Measurements from ENCODE around the gene EVC. TPM values are rescaled to one million over a fixed set of nuclear protein-coding genes. Genes with fewer than 3 reads are reported as not detected.
A peak's percentile ranks its signal among the peaks of the same experiment; 100 is the strongest.

Gene EVC
- total RNA-seq, 4 donors from 2014 or later, result 23.0 to 54.1 (median 30.0) TPM

DNA sequence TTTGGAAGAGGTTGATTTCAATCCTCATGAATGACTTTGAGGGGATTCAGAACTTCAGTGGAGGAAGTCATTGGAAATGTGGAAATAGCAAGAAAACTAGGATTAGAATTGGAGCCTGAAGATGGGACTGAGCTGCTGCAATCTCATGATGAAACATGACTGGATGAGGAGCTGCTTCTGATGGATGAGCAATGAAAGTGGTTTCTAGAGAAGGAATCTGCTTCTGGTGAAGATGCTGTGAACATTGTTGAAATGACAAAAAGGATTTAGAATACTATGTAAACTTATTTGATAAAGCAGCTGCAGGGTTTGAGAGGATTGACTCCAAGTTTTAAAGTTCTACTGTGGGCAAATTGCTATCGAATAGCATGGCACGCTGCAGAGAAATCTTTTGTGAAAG lies 27.1 kb downstream of the EVC start:
- WGBS, result 90% methylated on average over 2 of the region's 2 CpGs
- no peaks in the 10 kb centered on the region for H3K4me1 ChIP-seq
- no peaks in the 10 kb centered on the region for H3K9me3 ChIP-seq
- H3K27ac ChIP-seq, result no peak overlapping the region
- no peak overlapping the region for H3K4me3 ChIP-seq
- TF ChIP-seq EP300 (IDR thresholded peaks at IDR 0.05) (no peak), POLR2AphosphoS5 (IDR thresholded peaks at IDR 0.05) (no peak), POLR2A (IDR thresholded peaks at IDR 0.05) (no peak), CTCF (IDR thresholded peaks at IDR 0.05) (no peak)
- DNase-seq (ENCODE audit: low spot score in 2 of 2), result no peak
- no peaks in the 10 kb centered on the region for H3K27me3 ChIP-seq
- peaks cover 55% of the 10 kb centered on the region for H3K36me3 ChIP-seq

DNA sequence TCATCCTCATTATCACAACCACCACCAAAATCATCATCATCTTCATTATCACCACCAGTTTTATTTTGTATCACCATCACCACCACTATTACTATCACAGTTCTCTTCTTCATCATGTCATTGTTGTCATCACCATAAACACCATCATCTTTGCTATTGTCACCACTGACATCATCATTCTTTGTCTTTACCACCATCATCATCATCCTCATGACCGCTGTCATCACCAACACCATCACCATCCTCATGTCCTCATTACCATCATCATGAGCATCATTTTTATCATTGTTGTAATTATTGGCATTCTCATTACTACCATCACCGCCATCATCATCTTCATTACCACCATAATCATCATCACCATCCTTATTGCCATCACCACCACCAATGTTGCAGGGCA lies 31.4 kb downstream of the EVC start:
- WGBS, result 94% methylated on average over 2 of the region's 2 CpGs
- TF ChIP-seq POLR2A (IDR thresholded peaks at IDR 0.05), result no peak
- no peak for TF ChIP-seq EP300 (IDR thresholded peaks at IDR 0.05)
- no peak for TF ChIP-seq POLR2AphosphoS5 (IDR thresholded peaks at IDR 0.05)
- TF ChIP-seq CTCF (IDR thresholded peaks at IDR 0.05), result no peak
- no peak for DNase-seq (ENCODE audit: low spot score in 2 of 2)
- H3K9me3 ChIP-seq, result no peaks in the 10 kb centered on the region
- H3K4me1 ChIP-seq, result no peaks in the 10 kb centered on the region
- H3K27me3 ChIP-seq, result no peaks in the 10 kb centered on the region
- peaks cover 34% of the 10 kb centered on the region for H3K36me3 ChIP-seq
- H3K27ac ChIP-seq, result no peak overlapping the region
- H3K4me3 ChIP-seq, result no peak overlapping the region

GRCh38 chr4:5742968-5743367 lies 32.0 kb downstream of the EVC start:
- no peak overlapping the region for H3K27ac ChIP-seq
- 78% methylated on average over 2 of the region's 2 CpGs for WGBS
- DNase-seq (ENCODE audit: low spot score in 2 of 2), result no peak

DNA sequence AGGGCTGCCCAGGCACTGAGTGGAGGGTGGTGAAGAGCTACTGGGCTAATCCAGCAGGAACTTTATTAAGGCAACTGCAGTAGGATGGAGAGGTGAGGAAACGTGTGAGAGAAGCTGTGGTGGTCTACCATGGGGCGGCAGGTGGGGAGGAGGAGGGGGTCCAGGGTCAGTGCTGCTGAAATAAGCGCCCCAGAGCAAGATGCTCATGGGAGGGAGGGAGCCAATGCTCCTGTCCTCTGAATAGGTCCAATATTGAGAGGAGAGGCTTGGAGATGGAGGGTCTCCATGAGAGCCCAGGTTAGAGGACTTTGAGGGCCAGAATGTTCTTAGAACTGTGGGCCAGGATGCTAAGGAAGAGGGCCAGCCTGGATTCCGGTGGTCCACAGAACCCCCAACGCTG lies 35.2 kb downstream of the EVC start:
- H3K27ac ChIP-seq, result no peak overlapping the region
- WGBS, result 91% methylated on average over 5 of the region's 5 CpGs
- no peaks in the 10 kb centered on the region for H3K9me3 ChIP-seq
- H3K27me3 ChIP-seq, result no peaks in the 10 kb centered on the region
- TF ChIP-seq CTCF (IDR thresholded peaks at IDR 0.05) (no peak), EP300 (IDR thresholded peaks at IDR 0.05) (no peak), POLR2AphosphoS5 (IDR thresholded peaks at IDR 0.05) (no peak), POLR2A (IDR thresholded peaks at IDR 0.05) (no peak)
- H3K4me1 ChIP-seq, result no peaks in the 10 kb centered on the region
- no peak overlapping the region for H3K4me3 ChIP-seq
- DNase-seq (ENCODE audit: low spot score in 2 of 2), result peak in 1 of 2 donors; percentile 52
- H3K36me3 ChIP-seq, result peaks cover 43% of the 10 kb centered on the region

More at GRCh38 chr4:5742968-5743367, 32.0 kb downstream of the EVC start:
- no peaks in the 10 kb centered on the region for H3K9me3 ChIP-seq
- no peak overlapping the region for H3K4me3 ChIP-seq
- no peaks in the 10 kb centered on the region for H3K27me3 ChIP-seq
- H3K36me3 ChIP-seq, result peaks cover 34% of the 10 kb centered on the region
- H3K4me1 ChIP-seq, result no peaks in the 10 kb centered on the region
- TF ChIP-seq CTCF (IDR thresholded peaks at IDR 0.05) (no peak), EP300 (IDR thresholded peaks at IDR 0.05) (no peak), POLR2AphosphoS5 (IDR thresholded peaks at IDR 0.05) (no peak), POLR2A (IDR thresholded peaks at IDR 0.05) (no peak)

DNA sequence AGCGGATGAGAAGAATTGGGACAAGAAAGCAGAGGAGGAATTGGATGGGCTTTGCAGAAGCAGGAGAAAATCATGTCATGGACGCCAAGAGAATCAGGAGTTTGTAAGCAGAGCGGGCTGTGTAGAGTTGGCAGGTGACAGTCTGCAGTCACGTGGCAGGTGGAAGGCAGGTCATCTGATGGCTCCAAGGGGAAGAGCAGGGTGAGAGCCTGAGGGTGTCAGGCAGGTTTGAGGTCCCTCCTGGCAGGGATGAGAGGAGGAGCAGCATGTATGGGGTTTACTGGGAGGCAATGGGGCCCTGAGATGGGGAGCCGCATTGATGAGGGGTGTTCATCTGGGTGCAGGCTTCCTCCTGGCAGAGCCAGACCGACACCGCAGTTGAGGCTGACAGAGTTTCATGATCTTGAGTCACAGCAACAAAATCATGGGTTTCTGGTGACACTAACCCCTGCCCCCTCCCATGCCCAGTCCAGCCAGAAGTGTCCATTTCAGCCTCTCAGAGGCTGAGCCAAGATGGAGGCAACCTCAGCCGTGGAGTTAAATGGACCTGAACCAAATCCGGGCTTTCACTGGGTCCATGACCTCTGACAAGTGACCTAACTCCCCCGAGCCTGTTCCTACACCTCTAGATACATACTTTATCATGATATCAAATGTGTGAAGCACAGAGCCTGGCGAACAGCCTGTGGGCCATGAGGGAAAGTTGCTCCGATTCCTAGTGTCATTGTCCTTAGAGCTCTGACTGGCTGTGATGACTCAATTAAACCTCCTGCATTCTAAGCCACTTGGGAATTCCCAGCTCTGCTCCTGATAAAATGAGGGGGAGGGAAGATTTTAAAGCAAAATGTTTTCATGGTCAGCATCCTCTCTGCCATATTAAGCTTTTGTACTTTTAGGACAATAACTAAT lies 36.1 kb downstream of the EVC start:
- WGBS, result 74% methylated on average over 9 of the region's 12 CpGs
- H3K9me3 ChIP-seq, result no peaks in the 10 kb centered on the region
- H3K4me1 ChIP-seq, result no peaks in the 10 kb centered on the region
- peaks cover 42% of the 10 kb centered on the region for H3K36me3 ChIP-seq
- H3K27me3 ChIP-seq, result no peaks in the 10 kb centered on the region
- peak in 1 of 2 donors; percentile 68 for DNase-seq (ENCODE audit: low spot score in 2 of 2)
- H3K27ac ChIP-seq, result no peak overlapping the region
- H3K4me3 ChIP-seq, result no peak overlapping the region
- TF ChIP-seq POLR2A (IDR thresholded peaks at IDR 0.05) (no peak), CTCF (IDR thresholded peaks at IDR 0.05) (no peak), POLR2AphosphoS5 (IDR thresholded peaks at IDR 0.05) (no peak), EP300 (IDR thresholded peaks at IDR 0.05) (no peak)

Measured in suprapubic skin (tissue), 4 donors.